Cortex of kidney (tissue), 1 donor: ENCODE data around the gene ZNF248.
"Not testable (repeated sequence)": the region's sequence is repeated elsewhere in the genome, so short reads cannot be mapped to it uniquely, and the experiment has no call there.

Experiments used
- DNase-seq: peaks from one replicate; lab custom pipeline; 2025; lab: John Stamatoyannopoulos, UW

Gene ZNF248

DNA sequence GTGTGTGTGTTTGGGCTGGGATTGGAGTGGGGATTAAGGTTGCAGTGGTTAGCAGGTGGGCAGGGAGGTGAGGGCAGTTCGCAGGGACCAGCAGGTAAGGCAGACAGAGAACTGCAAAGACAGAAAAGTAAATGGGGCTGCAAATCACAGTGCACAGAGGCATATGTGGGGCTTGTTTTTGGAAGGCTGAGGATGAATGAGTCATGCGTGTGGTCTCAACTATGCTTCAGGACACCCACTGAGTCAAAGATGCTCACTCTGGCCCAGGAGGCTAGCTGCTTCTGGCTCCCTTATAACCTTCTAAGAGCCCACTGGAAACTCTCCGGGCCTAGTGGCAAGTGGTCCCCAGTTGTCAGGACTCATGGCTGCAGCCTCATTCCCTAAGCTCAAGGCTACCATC, 118.2 kb downstream of the ZNF248 start:
- no peak for DNase-seq

DNA sequence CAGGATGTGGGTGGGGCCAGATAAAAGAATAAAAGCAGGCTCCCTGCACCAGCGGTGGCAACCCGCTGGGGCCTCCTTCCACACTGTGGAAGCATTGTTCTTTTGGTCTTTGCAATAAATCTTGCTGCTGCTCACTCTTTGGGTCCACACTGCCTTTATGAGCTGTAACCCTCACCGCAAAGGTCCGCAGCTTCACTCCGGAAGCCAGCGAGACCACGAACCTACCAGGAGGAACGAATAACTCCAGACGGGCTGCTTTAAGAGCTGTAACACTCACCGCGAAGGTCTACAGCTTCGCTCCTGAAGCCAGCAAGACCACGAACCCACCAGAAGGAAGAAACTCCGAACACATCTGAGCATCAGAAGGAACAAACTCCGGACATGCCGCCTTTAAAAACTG, 119.2 kb downstream of the ZNF248 start:
- DNase-seq, result not testable (repeated sequence)

DNA sequence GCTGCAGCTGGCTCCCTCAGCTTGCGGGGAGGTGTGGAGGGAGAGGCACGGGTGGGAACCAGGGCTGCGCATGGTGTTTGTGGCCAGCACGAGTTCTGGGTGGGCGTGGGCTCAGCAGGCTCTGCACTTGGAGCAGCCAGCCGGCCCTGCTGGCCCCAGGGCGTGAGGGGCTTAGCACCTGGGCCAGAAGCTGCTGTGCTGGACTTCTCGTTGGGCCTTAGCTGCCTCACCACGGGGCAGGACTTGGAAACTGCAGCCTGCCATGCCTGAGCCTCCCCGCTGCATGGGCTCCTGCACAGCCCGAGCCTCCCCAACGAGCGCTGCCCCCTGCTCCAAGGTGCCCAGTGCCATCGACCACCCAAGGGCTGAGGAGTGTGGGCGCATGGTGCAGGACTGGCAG, 120.1 kb downstream of the ZNF248 start:
- no peak for DNase-seq

DNA sequence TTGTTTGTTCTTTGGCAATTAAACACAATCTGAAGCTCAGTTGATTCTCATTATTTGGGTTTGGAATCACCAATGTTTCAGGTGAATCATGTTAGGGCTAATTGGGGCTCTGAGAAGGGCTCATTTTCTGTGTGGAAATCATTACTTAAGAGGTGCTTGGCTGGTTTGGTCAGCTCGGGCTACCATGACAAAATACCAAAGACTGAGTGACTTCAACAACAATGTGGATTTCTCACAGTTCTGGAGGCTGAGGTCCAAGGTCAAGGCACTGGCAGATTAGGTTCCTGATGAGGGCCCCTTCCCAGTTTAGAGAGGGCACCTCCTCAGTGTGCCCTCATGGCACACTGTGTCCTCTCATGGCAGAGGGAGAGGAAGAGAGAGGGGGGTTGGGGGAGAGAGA, 121.3 kb downstream of the ZNF248 start:
- DNase-seq, result no peak

DNA sequence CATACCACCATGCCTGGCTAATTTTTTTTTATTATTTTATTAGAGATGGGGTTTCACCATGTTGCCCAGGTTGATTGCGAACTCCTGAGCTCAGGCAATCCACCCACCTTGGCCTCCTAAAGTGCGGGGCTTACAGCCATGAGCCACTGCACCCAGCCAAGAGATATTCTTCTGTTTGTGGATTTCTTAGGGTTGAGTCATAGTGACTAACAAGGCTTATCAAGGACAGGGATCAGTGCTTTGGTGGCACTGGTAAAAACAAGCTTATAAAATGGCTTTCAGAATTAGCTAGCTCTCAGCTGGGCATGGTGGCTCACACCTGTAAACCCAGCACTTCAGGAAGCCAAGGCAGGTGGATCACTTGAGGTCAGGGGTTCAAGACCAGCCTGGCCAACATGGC, 122.4 kb downstream of the ZNF248 start:
- DNase-seq, result no peak
